Epithelial cell of prostate (primary cell): Measurements from ENCODE around the gene CHRM4.

ENCODE experiments used
- DNase-seq: peaks from one replicate; pipeline ENCODE4 v3.0.0-alpha.2; 2011; ENCODE audit warnings: low read depth, low spot score
- H3K27ac ChIP-seq: fragments of 450-650 bp; 2 replicates; pipeline ENCODE4 v1.5.1; 2017; ENCODE audit warnings: mild to moderate bottlenecking

The CHRM4 gene

DNA sequence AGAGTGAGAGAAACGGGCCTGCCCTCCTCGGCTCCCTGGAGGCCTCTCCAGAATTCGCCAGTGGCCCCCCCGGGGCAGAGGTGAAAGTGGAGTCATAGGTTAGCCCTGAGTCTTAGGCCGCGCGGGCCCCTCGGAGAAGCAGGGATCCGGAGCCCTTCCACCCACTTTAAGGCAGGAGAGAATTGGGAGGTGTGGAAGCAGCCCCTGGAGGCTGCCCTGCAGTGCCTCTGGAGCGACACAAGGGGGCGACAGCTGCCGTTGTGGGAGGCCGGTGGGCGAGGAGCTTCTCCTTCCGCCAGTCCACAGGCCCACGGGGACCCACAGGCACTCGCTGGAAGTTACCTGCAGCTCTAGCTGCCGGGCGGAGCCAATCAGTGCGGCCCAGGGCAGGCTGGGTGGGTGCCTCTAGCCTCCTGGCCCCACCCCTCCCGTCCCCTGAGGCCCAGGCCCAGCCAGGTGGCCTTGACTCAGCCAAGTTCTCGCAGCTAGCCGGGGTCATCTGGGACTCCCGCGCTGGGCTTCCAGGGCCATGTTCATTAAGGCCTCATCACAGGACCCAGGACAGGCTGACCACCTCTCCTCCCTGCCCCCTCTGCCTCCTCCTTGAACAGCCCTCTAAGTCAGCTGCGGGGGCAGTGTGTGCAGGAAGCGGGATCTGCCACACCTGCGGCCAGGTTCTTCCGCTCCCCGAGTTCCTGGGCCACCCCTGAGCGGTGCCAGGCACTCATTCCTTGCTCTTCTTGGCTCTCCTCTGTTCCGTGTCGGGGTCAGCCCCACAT lies 39.3 kb downstream of the CHRM4 start:
- peak overlapping the region; percentile 49 for H3K27ac ChIP-seq
- no peak for DNase-seq

DNA sequence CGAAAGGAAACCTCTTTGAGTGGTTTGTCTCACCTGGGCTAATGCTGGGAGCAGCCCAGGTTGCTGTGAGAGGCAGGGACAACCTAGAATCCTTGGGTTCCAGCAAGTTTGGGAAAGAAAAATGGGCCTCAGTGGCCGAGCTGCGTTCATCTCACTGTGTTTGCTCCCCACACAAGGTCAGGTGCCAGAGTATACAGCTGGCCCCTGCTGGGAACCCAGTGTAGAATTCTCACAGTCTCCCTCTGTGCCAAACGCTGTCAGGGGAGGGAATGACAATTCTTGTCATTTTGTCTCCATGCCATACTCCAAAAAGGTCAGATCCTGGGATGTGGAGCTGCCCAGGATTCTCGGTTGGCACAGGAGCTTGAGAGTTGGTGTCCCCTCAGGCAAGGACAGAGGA lies 40.0 kb downstream of the CHRM4 start:
- H3K27ac ChIP-seq: peak overlapping the region; percentile 49
- DNase-seq: no peak

- no peak for DNase-seq
Measured at GRCh38 chr11:46351148-46351547, 40.4 kb downstream of the CHRM4 start.

GRCh38 chr11:46350695-46351094 lies 40.9 kb downstream of the CHRM4 start:
- DNase-seq: no peak
- no peak overlapping the region for H3K27ac ChIP-seq

More at GRCh38 chr11:46351148-46351547, 40.4 kb downstream of the CHRM4 start:
- no peak overlapping the region for H3K27ac ChIP-seq

DNA sequence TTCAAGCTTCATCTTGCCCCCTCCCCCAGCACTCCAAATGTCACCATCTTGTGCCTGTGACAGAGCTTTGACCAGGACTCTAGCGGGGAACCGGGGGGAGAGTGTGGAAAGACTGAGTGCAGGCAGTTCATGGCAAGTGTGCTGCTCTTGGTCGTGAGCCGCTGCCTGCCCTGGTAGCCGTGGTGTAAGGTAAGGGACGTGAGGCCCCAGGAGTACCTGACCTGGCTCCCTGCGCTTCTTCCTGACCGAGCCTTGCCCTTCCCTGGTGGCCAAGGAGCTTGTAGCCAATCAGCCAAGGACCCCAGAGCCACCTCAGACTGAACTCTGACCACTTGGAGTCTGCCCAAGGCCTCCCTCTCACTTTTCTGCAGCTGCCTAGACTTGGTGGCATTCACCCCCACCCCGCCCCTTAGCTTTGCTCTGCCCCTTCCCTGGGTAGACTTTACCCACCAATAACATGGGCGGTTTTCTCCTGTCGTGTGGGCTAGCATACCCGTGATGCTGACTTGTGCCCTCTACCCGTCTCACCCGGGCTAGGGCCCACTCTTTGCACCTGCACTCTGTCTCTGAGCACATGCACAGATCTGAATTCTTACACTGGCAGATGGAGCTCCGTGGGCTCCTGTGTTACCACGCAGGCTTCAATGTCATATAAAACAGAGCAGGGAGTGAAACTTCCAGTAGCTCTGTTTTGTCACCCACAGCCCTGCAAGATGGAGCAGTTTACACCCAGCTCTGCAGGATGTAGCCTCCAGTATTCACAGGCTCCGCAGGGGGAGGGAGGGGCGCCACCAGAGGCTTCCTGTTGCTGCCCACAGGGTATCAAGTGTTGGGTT lies 42.8 kb downstream of the CHRM4 start:
- no peak for DNase-seq
- no peak overlapping the region for H3K27ac ChIP-seq

GRCh38 chr11:46347637-46348311 lies 43.8 kb downstream of the CHRM4 start:
- no peak for DNase-seq
- H3K27ac ChIP-seq: peak overlapping the region; percentile 40

DNA sequence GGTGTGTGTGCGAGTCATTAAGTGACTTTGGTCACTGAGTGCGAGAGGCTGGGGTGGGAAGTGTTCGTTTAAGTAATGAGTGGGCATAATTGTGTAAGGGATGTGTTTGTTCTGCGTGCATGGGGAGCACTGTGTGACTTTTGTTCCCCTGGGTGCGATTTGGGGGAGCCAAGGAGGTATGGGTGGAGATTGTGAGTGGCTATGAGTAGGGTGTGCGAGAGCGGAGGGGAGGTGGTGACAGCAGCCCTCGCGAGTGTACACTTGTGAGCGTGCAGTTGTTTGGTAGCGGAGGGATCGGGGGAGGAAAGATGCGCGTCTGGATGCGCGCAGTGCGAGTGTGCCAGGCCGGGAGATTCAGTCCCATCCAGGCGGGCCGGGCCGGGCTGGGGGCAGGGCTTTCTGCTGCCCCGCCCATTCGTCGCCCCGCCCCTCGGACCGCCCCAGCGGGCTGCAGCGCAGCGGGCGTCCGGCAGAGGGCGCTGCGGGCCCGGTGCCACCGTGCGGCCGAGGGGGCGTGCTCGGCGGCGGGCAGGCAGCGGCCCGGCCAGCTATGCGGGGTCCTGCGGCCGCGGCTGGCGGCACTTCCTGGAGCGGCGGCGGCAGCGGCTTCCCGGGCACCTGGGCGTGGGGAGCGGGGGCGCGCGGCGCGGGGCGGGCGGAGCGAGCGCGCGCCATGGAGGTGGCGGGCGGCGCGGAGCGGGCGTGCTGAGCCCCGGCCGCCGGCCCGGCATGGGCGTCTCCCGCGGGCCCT lies 44.5 kb downstream of the CHRM4 start, which contains the start of gene DGKZ:
TSS of gene DGKZ (plus strand) at position 578 of the 751 bp plus-strand sequence. CDS start 197 bp downstream, outside the sequence.
- DNase-seq: no peak
- peak within 1 kb of the TSS; percentile 80 for H3K27ac ChIP-seq

GRCh38 chr11:46345881-46346484 lies 45.6 kb downstream of the CHRM4 start:
- no peak for DNase-seq
- H3K27ac ChIP-seq: peak overlapping the region; percentile 80

GRCh38 chr11:46345131-46345597 lies 46.4 kb downstream of the CHRM4 start:
- DNase-seq: peak; percentile 54
- peak overlapping the region; percentile 80 for H3K27ac ChIP-seq

DNA sequence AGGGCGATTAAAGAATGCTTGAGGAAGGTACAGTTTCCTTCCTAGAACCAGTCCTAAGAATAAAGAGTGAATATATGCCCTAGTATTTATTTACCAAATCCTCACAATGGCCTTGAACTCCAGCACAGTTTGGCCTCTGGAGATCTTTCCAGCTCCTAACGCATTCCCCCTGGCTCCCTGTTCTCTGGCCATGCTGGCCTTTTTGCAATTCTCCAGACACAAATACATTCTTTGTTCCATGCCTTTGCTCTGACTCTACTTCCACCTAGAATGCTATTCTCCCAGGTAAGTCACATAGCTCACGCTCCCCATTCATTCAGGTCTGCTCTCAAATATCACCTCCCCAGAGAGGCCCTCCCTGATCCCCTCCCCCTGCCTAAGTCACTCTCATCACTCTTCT lies 48.1 kb downstream of the CHRM4 start:
- peak overlapping the region; percentile 80 for H3K27ac ChIP-seq
- DNase-seq: no peak

GRCh38 chr11:46342239-46342638 lies 49.3 kb downstream of the CHRM4 start:
- H3K27ac ChIP-seq: no peak overlapping the region
- no peak for DNase-seq

DNA sequence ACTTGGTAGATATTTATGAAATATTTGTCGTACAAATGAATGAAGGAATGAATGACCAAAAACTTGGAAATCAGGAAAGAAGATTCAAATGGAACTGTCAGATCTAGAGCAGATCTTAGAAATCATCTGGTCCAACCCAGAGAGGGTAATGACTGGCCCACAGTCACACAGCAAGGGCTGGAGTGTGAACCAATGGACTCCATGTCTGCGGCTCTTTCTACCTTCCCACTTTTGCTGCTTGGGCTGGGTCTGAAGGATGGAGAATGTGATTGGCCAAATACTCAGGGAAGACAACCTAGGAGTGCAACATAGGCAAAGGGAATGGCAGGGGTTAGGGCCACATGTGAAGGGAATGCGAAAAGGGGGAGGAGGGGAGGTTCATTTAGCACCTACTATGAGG lies 50.1 kb downstream of the CHRM4 start:
- no peak overlapping the region for H3K27ac ChIP-seq
- DNase-seq: no peak

- no peak overlapping the region for H3K27ac ChIP-seq
- DNase-seq: no peak
Measured at GRCh38 chr11:46339816-46340215, 51.8 kb downstream of the CHRM4 start.

- H3K27ac ChIP-seq: no peak overlapping the region
- no peak for DNase-seq
Measured at GRCh38 chr11:46338988-46339666, 52.4 kb downstream of the CHRM4 start.

DNA sequence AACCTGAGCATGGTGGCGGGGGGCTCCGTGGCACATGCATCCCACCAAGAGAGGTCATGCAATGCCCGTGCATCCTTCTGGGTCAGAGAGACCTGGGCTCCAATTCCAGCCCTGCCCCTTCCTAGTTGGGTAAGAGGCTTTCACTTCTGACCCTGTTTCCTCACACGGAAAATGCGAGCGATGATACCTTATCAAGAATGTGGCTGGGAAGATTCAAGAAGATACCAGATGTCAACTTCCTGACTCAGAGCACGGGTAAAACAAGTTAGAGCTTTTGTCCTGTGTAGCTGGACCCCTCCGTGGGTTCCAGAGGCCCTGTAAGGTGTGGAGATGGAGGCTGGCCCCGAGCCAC lies 53.0 kb downstream of the CHRM4 start:
- no peak overlapping the region for H3K27ac ChIP-seq
- DNase-seq: no peak

- DNase-seq: no peak
- no peak overlapping the region for H3K27ac ChIP-seq
Measured at GRCh38 chr11:46337626-46338345, 53.8 kb downstream of the CHRM4 start.

DNA sequence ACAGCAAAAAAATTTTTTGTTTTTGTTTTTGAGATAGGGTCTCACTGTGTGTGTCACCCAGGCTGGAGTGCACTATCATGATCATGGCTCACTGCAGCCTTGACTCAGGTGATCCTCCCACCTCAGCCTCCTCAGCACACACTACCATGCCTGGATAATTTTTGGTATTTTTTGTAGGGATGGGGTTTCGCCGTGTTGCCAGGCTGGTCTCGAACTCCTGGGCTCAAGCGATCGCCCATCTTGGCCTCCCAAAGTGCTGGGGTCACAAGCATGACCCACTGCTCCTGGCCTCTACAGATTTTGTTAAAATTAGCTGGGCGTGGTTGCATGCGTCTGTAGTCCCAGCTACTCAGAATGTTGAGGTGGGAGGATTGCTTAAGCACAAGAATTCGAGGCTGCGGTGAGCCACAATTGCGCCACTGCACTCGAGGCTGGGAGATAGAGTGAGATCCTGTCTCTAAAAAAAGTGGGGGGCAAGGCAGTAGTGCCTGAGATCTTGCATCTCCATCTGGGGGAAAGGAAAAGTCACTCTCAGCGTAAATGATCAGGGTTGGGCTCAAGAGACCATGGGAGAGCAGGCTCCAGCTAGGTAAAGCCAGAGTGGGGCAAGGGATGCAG lies 54.9 kb downstream of the CHRM4 start:
- no peak overlapping the region for H3K27ac ChIP-seq
- DNase-seq: no peak
